Dendritic cell treated with granulocyte-macrophage colony-stimulating factor and Interleukin-4, amounts not matched to agents 40 ng/mL and 50 ng/mL, for 4 days (primary cell): ENCODE measurements around the gene HCFC1R1.

ENCODE experiments used
- H3K27ac Mint-ChIP-seq: one replicate; pipeline ENCODE4 v1.8.0; 2022; ENCODE audit warnings: mild to moderate bottlenecking, mixed read lengths
- H3K27me3 Mint-ChIP-seq: one replicate; pipeline ENCODE4 v1.8.0; 2022; ENCODE audit warnings: mild to moderate bottlenecking, mixed read lengths
- H3K36me3 Mint-ChIP-seq: one replicate; pipeline ENCODE4 v1.8.0; 2022; ENCODE audit warnings: low read depth, mixed read lengths
- H3K4me1 Mint-ChIP-seq: one replicate; pipeline ENCODE4 v1.8.0; 2022; ENCODE audit warnings: low read depth, mixed read lengths
- H3K4me3 Mint-ChIP-seq: one replicate; pipeline ENCODE4 v1.8.0; 2022; ENCODE audit warnings: mild to moderate bottlenecking, moderate library complexity, mixed read lengths
- H3K9me3 Mint-ChIP-seq: one replicate; pipeline ENCODE4 v1.8.0; 2022; ENCODE audit warnings: mixed read lengths
- intact Hi-C: fragments of 100-400 bp; cut with micrococcal nuclease; formaldehyde crosslinking; loops from one replicate; pipeline ENCODE4 v1.15.0; 2022

HCFC1R1 gene

GRCh38 chr16:2980227-2981176 is 43.2 kb downstream of the HCFC1R1 start, which contains the start of gene PKMYT1:
Gene PKMYT1 (minus strand): TSS chr16:2980446. CDS start chr16:2979657, 789 bp downstream.
- H3K27me3 Mint-ChIP-seq: peaks cover 8% of the 10 kb centered on the region
- intact Hi-C loops: no loop called here
- H3K9me3 Mint-ChIP-seq: no peaks in the 10 kb centered on the region
- peak within 1 kb of the TSS; percentile 80 for H3K4me3 Mint-ChIP-seq
- no peaks in the 10 kb centered on the region for H3K36me3 Mint-ChIP-seq
- H3K4me1 Mint-ChIP-seq: peaks cover 22% of the 10 kb centered on the region
- peak within 1 kb of the TSS; percentile 91 for H3K27ac Mint-ChIP-seq

GRCh38 chr16:2979669-2980226 is 44.0 kb downstream of the HCFC1R1 start:
- H3K4me3 Mint-ChIP-seq: peak overlapping the region; percentile 80
- no peaks in the 10 kb centered on the region for H3K9me3 Mint-ChIP-seq
- peak overlapping the region; percentile 91 for H3K27ac Mint-ChIP-seq
- peaks cover 3% of the 10 kb centered on the region for H3K36me3 Mint-ChIP-seq
- intact Hi-C loops: no loop called here
- peaks cover 8% of the 10 kb centered on the region for H3K27me3 Mint-ChIP-seq
- peaks cover 22% of the 10 kb centered on the region for H3K4me1 Mint-ChIP-seq

- peaks cover 5% of the 10 kb centered on the region for H3K27me3 Mint-ChIP-seq
- H3K36me3 Mint-ChIP-seq: peaks cover 27% of the 10 kb centered on the region
- H3K4me3 Mint-ChIP-seq: no peak overlapping the region
- no peaks in the 10 kb centered on the region for H3K9me3 Mint-ChIP-seq
- H3K4me1 Mint-ChIP-seq: peaks cover 14% of the 10 kb centered on the region
- no peak overlapping the region for H3K27ac Mint-ChIP-seq
- intact Hi-C loops: no loop called here
These were observed 46.3 kb downstream of the HCFC1R1 start for GRCh38 chr16:2977440-2977839.

- peaks cover 34% of the 10 kb centered on the region for H3K36me3 Mint-ChIP-seq
- no peaks in the 10 kb centered on the region for H3K9me3 Mint-ChIP-seq
- no peaks in the 10 kb centered on the region for H3K27me3 Mint-ChIP-seq
- H3K27ac Mint-ChIP-seq: no peak overlapping the region
- H3K4me3 Mint-ChIP-seq: no peak overlapping the region
- intact Hi-C loops: no loop called here
- H3K4me1 Mint-ChIP-seq: peaks cover 18% of the 10 kb centered on the region
These were observed 47.1 kb downstream of the HCFC1R1 start for GRCh38 chr16:2976673-2977072.

GRCh38 chr16:2976201-2976600 is 47.5 kb downstream of the HCFC1R1 start:
- intact Hi-C loops: no loop called here
- H3K4me1 Mint-ChIP-seq: peaks cover 21% of the 10 kb centered on the region
- H3K36me3 Mint-ChIP-seq: peaks cover 39% of the 10 kb centered on the region
- H3K27ac Mint-ChIP-seq: no peak overlapping the region
- H3K27me3 Mint-ChIP-seq: no peaks in the 10 kb centered on the region
- no peak overlapping the region for H3K4me3 Mint-ChIP-seq
- no peaks in the 10 kb centered on the region for H3K9me3 Mint-ChIP-seq

DNA sequence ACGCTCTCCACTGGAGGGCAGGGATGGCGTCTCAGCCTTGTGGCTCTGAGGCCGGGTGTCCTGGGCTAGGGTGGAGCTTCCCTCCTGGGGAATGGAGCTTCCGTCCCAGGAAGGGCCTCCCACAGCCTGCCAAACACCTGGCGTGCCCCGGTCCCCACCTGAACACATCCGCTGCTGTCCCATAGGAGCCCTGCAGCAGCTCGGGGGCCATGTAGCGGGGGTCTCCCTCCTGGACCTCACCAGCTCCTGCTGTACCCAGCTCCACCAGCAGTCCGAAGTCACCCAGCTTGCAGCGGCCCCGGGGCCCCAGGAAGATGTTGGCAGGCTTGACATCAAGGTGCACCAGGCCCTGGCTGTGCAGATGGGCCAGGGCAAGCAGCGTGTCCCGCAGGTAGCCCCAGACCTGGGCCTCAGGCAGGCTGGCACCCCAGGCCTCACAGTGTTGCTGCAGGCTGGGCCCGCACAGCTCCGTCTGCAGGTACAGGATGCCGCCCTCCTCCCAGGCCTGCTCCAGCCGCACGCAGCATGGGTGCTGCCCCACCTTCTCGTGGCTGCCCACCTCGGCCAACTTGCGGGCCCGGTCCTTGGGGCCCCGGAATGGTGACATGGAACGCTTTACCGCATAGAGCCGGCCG is 48.5 kb downstream of the HCFC1R1 start:
- intact Hi-C loops: no loop called here
- H3K4me3 Mint-ChIP-seq: no peak overlapping the region
- H3K4me1 Mint-ChIP-seq: peaks cover 30% of the 10 kb centered on the region
- no peaks in the 10 kb centered on the region for H3K9me3 Mint-ChIP-seq
- no peaks in the 10 kb centered on the region for H3K27me3 Mint-ChIP-seq
- H3K27ac Mint-ChIP-seq: no peak overlapping the region
- peaks cover 47% of the 10 kb centered on the region for H3K36me3 Mint-ChIP-seq

GRCh38 chr16:2974319-2975056 is 49.3 kb downstream of the HCFC1R1 start:
- no peaks in the 10 kb centered on the region for H3K9me3 Mint-ChIP-seq
- intact Hi-C loops: no loop called here
- H3K4me3 Mint-ChIP-seq: no peak overlapping the region
- H3K27me3 Mint-ChIP-seq: no peaks in the 10 kb centered on the region
- H3K27ac Mint-ChIP-seq: no peak overlapping the region
- H3K4me1 Mint-ChIP-seq: peaks cover 27% of the 10 kb centered on the region
- peaks cover 53% of the 10 kb centered on the region for H3K36me3 Mint-ChIP-seq

DNA sequence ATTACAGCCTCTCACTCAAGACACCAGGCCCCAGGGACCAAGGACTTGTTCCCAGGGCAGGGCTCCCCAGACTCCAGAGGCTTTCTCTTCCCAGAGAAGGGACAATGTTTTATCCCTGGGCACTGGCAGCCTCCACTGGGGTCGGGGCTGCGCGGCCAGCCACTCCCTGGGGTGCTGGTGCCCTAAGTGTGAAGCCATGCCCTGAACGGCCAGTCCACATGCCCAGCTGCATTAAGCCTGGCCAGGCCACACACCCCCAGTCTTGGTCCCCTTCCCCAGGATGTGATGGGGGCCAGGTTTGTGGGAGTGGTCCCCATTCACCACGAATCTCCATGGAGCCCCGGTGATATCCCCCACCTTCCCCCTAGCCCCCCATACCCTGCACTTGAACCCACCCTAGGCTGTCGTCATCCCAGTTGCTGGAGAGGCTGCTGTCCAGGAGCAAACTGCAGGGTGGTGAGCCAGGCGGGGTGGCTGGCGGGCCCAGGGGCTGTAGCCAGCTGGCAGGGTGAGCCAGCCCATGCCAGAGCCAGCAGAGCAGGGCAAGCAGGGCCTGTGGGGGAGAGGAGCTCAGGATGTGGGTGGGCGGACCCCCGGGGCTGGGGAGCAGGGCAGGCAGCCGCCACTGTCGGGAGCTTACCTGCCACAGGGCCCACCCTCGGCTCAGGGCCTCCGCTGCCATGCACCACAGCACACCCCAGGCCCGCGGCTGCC is 50.0 kb downstream of the HCFC1R1 start:
- H3K4me3 Mint-ChIP-seq: no peak overlapping the region
- H3K9me3 Mint-ChIP-seq: no peaks in the 10 kb centered on the region
- H3K4me1 Mint-ChIP-seq: peaks cover 24% of the 10 kb centered on the region
- H3K27me3 Mint-ChIP-seq: no peaks in the 10 kb centered on the region
- intact Hi-C loops: no loop called here
- H3K36me3 Mint-ChIP-seq: peaks cover 53% of the 10 kb centered on the region
- no peak overlapping the region for H3K27ac Mint-ChIP-seq

DNA sequence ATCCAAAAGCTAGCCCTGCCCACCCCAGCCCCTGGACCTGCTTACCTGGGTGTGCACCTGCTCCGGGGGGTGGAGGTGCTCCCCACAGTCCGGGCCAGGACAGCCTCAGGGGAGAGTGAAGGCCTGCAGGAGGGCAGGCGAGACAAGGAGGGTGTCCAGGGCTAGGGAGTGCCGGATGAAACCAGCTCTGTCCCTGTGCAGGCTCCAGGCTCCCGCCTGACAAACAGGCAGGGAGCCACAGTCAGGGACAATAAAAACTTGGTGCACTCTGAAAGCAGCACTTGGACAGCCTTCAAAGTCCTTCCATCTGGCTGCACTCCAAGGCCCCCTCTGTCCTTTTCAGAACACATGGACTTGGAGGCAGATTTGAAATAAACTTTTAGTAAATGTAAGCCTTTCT is 50.6 kb downstream of the HCFC1R1 start:
- intact Hi-C loops: no loop called here
- peaks cover 30% of the 10 kb centered on the region for H3K4me1 Mint-ChIP-seq
- H3K4me3 Mint-ChIP-seq: no peak overlapping the region
- H3K27me3 Mint-ChIP-seq: peaks cover 6% of the 10 kb centered on the region
- peaks cover 54% of the 10 kb centered on the region for H3K36me3 Mint-ChIP-seq
- no peak overlapping the region for H3K27ac Mint-ChIP-seq
- no peaks in the 10 kb centered on the region for H3K9me3 Mint-ChIP-seq
